HEK293 (cell line): ENCODE data around the gene CBFA2T2.

ENCODE experiments used
- CTCF ChIA-PET: fragments of 350-600 bp; formaldehyde crosslinking; extraction: SDS; loops from one replicate; lab custom pipeline; 2021; ENCODE audit warnings: antibody characterized with exemption; lab: Yijun Ruan, JAX
- POLR2A ChIA-PET: fragments of 300-600 bp; formaldehyde crosslinking; extraction: SDS; loops from one replicate; lab custom pipeline; 2020; ENCODE audit warnings: antibody characterized with exemption, inconsistent platforms; lab: Yijun Ruan, JAX
- H3K27ac ChIP-seq: fragments of 200-500 bp; sonication (Bioruptor generic); 2 replicates; pipeline ENCODE4 v1.5.1; 2014; ENCODE audit warnings: low read depth, low read length, control low read depth, inconsistent platforms; ENCODE audit errors: extremely low read depth
- H3K36me3 ChIP-seq, 2 experiments: fragments of 200-500 bp in 1 of 2; sonication (Bioruptor generic) in 1 of 2; 1 replicate in 1 of 2; 2 replicates in 1 of 2; pipeline ENCODE4 v1.5.1; 2014 to 2017; ENCODE audit warnings: inconsistent platforms in 2 of 2, low read length in 2 of 2; ENCODE audit not compliant: control insufficient read depth in 2 of 2, insufficient read depth in 1 of 2
- H3K4me1 ChIP-seq: fragments of 200-500 bp; sonication (Bioruptor generic); 2 replicates; pipeline ENCODE4 v1.5.1; 2014; ENCODE audit warnings: mild to moderate bottlenecking, low read length, inconsistent platforms; ENCODE audit not compliant: control insufficient read depth, insufficient read depth
- H3K4me3 ChIP-seq: 2 replicates; pipeline ENCODE4 v1.5.1; 2011; ENCODE audit warnings: low read depth, mild to moderate bottlenecking, control low read depth, low read length, moderate library complexity
- H3K9me3 ChIP-seq: fragments of 200-500 bp; sonication (Bioruptor generic); 2 replicates; pipeline ENCODE4 v1.5.1; 2014; ENCODE audit warnings: low read depth, low read length, inconsistent platforms; ENCODE audit not compliant: control insufficient read depth, insufficient read depth
- KLF10 ChIP-seq: fragments of 450-650 bp; IDR thresholded peaks from 2 replicates; pipeline ENCODE4 v1.5.1; 2018; ENCODE audit warnings: missing biosample characterization, mild to moderate bottlenecking, missing genetic modification characterization
- MEIS1 ChIP-seq: sonication (generic); formaldehyde crosslinking; IDR thresholded peaks from 2 replicates; pipeline ENCODE4 v1.8.1; 2022; ENCODE audit warnings: missing genetic modification reagents, mild to moderate bottlenecking, borderline replicate concordance
- REST ChIP-seq: fragments of 450-650 bp; formaldehyde crosslinking; IDR thresholded peaks from 2 replicates; pipeline ENCODE4 v1.5.1; 2016; ENCODE audit warnings: missing biosample characterization, missing genetic modification characterization
- SP3 ChIP-seq: fragments of 450-650 bp; formaldehyde crosslinking; IDR thresholded peaks from 2 replicates; pipeline ENCODE4 v1.5.1; 2016; ENCODE audit warnings: missing biosample characterization, missing genetic modification characterization
- ZBTB7A ChIP-seq: fragments of 450-650 bp; formaldehyde crosslinking; IDR thresholded peaks from 2 replicates; pipeline ENCODE4 v1.5.1; 2016; ENCODE audit warnings: low read depth, missing biosample characterization, missing genetic modification characterization
- ZNF132 ChIP-seq: fragments of 450-650 bp; formaldehyde crosslinking; IDR thresholded peaks from 2 replicates; pipeline ENCODE4 v1.5.1; 2017; ENCODE audit warnings: missing biosample characterization, missing genetic modification characterization, borderline replicate concordance
- ZNF280D ChIP-seq: fragments of 450-650 bp; formaldehyde crosslinking; IDR thresholded peaks from 2 replicates; pipeline ENCODE4 v1.5.1; 2016; ENCODE audit warnings: missing biosample characterization, missing genetic modification characterization
- ZNF302 ChIP-seq: fragments of 450-650 bp; formaldehyde crosslinking; IDR thresholded peaks from 2 replicates; pipeline ENCODE4 v1.5.1; 2016; ENCODE audit warnings: missing biosample characterization, missing genetic modification characterization, low read depth
- ZNF335 ChIP-seq: fragments of 450-650 bp; formaldehyde crosslinking; conservative IDR thresholded peaks from 2 replicates; pipeline ENCODE4 v1.5.1; 2016; ENCODE audit warnings: missing biosample characterization, missing genetic modification characterization
- ZNF518A ChIP-seq: fragments of 450-650 bp; formaldehyde crosslinking; conservative IDR thresholded peaks from 2 replicates; pipeline ENCODE4 v1.5.1; 2016; ENCODE audit warnings: low read depth, missing biosample characterization, missing genetic modification characterization
- ZNF555 ChIP-seq: fragments of 450-650 bp; formaldehyde crosslinking; conservative IDR thresholded peaks from 2 replicates; pipeline ENCODE4 v1.5.1; 2017; ENCODE audit warnings: missing biosample characterization, mild to moderate bottlenecking, missing genetic modification characterization, inconsistent platforms
- ZNF791 ChIP-seq: fragments of 450-650 bp; formaldehyde crosslinking; IDR thresholded peaks from 2 replicates; pipeline ENCODE4 v1.5.1; 2016; ENCODE audit warnings: missing biosample characterization, missing genetic modification characterization

The CBFA2T2 gene

GRCh38 chr20:33558348-33559144, 68.7 kb downstream of the CBFA2T2 start:
- Histone ChIP-seq H3K4me1 (peaks cover 10% of the 10 kb centered on the region), H3K4me3 (no peak overlapping the region), H3K36me3 (no peaks in the 10 kb centered on the region), H3K27ac (no peak overlapping the region), H3K9me3 (no peaks in the 10 kb centered on the region)
- POLR2A ChIA-PET = no interaction called here
- TF ChIP-seq SP3 = no peak
- TF ChIP-seq KLF10 (tag by site-specific recombination) = no peak
- no peak for TF ChIP-seq ZNF132 (tag by site-specific recombination)
- no peak for TF ChIP-seq MEIS1 (CRISPR knock-in tag)
- no peak for TF ChIP-seq ZNF791 (tag by site-specific recombination)
- CTCF ChIA-PET = no interaction called here

- H3K27ac ChIP-seq = no peak overlapping the region
- no peak for TF ChIP-seq ZNF335 (tag by site-specific recombination)
- no peak for TF ChIP-seq ZNF518A (tag by site-specific recombination)
- no peak for TF ChIP-seq REST (tag by site-specific recombination)
- 0 out of 2 replicates have a peak, but pooled peaks have one; percentile 31 for TF ChIP-seq ZNF280D (tag by site-specific recombination)
- no peak for TF ChIP-seq ZNF555 (tag by site-specific recombination)
- TF ChIP-seq ZBTB7A (tag by site-specific recombination) = no peak
- TF ChIP-seq ZNF302 (tag by site-specific recombination) = no peak
- H3K9me3 ChIP-seq = no peaks in the 10 kb centered on the region
- CTCF ChIA-PET = no interaction called here
- H3K4me3 ChIP-seq = no peak overlapping the region
- POLR2A ChIA-PET = no interaction called here
- peaks cover 10% of the 10 kb centered on the region for H3K4me1 ChIP-seq
- H3K36me3 ChIP-seq = no peaks in the 10 kb centered on the region
These were observed 69.3 kb downstream of the CBFA2T2 start for GRCh38 chr20:33559212-33559611.
